Hepatocyte (in vitro differentiated cells): ENCODE measurements around the gene CA5B. TPM values are rescaled to one million over a fixed set of nuclear protein-coding genes. Genes with fewer than 3 reads are reported as not detected.

ENCODE experiments used
- DNase-seq: peaks from one replicate; pipeline ENCODE4 v3.0.0-alpha.2; 2016; ENCODE audit warnings: low spot score
- H2AFZ ChIP-seq: fragments of 200-600 bp; sonication (generic); 2 replicates; pipeline ENCODE4 v1.6.0; 2016; ENCODE audit warnings: antibody characterized with exemption, mild to moderate bottlenecking
- H3K27ac ChIP-seq: fragments of 200-600 bp; sonication (generic); 2 replicates; pipeline ENCODE4 v1.5.1; 2016; ENCODE audit warnings: mild to moderate bottlenecking
- H3K27me3 ChIP-seq: fragments of 200-600 bp; sonication (generic); 2 replicates; pipeline ENCODE4 v1.6.1; 2016
- H3K36me3 ChIP-seq: fragments of 200-600 bp; sonication (generic); replicated peaks from 2 replicates; pipeline ENCODE4 v1.5.1; 2016; ENCODE audit warnings: low read depth; ENCODE audit not compliant: insufficient read depth
- H3K4me1 ChIP-seq: fragments of 200-600 bp; sonication (generic); 2 replicates; pipeline ENCODE4 v1.5.1; 2016; ENCODE audit warnings: mild to moderate bottlenecking, moderate library complexity; ENCODE audit not compliant: insufficient read depth
- H3K4me2 ChIP-seq: fragments of 200-600 bp; sonication (generic); 2 replicates; pipeline ENCODE4 v1.6.0; 2016
- H3K4me3 ChIP-seq: fragments of 200-600 bp; sonication (generic); 2 replicates; pipeline ENCODE4 v1.5.1; 2016; ENCODE audit warnings: mild to moderate bottlenecking
- H3K79me2 ChIP-seq: fragments of 200-600 bp; sonication (generic); 2 replicates; pipeline ENCODE4 v1.6.0; 2017; ENCODE audit warnings: mild to moderate bottlenecking
- H3K9me2 ChIP-seq: fragments of 200-600 bp; sonication (generic); replicated peaks from 2 replicates; pipeline ENCODE4 v1.6.0; 2017; ENCODE audit warnings: mild to moderate bottlenecking; ENCODE audit not compliant: insufficient read depth
- H3K9me3 ChIP-seq: fragments of 200-600 bp; sonication (generic); 2 replicates; pipeline ENCODE4 v1.5.1; 2016; ENCODE audit warnings: low read depth, mild to moderate bottlenecking
- H4K20me1 ChIP-seq: fragments of 200-600 bp; sonication (generic); 2 replicates; pipeline ENCODE4 v1.6.0; 2016; ENCODE audit warnings: mild to moderate bottlenecking; ENCODE audit not compliant: insufficient read depth, poor library complexity, severe bottlenecking
- EZH2 ChIP-seq: fragments of 200-600 bp; sonication (generic); IDR thresholded peaks from 2 replicates; pipeline ENCODE4 v1.6.1; 2016; ENCODE audit warnings: antibody characterized with exemption, mild to moderate bottlenecking, borderline replicate concordance
- EZH2phosphoT487 ChIP-seq: fragments of 200-600 bp; sonication (generic); IDR thresholded peaks from one replicate; pipeline ENCODE4 v1.6.1; 2018; ENCODE audit warnings: antibody characterized with exemption, mild to moderate bottlenecking, low read depth, moderate library complexity; ENCODE audit not compliant: unreplicated experiment, severe bottlenecking
- WGBS: methylation state at CpG from one replicate; pipeline ENCODE4 v1.1.6; 2016; ENCODE audit warnings: low lambda C conversion rate; ENCODE audit errors: missing lambda C conversion rate; 5-methylcytosine and 5-hydroxymethylcytosine counted together
- polyA plus RNA-seq: library from polyadenylated mRNA; unstranded; fragments of >200 nt; fragmentation: Nextera tagmentation; extraction: Ambion mirVana; gene quantifications from 2 replicates; pipeline ENCODE4 v1.2.1, GENCODE V29; 2016
- total RNA-seq: library from RNA; depleted of rRNA; stranded (reverse); fragments of >200 nt; gene quantifications from 2 replicates; pipeline ENCODE4 v1.2.3, GENCODE V29; 2014
- TF ChIP-seq, protein P1 (sequence below): fragments of 200-600 bp; sonication (generic); IDR thresholded peaks from 2 replicates; pipeline ENCODE4 v1.5.1; 2016; ENCODE audit warnings: antibody characterized with exemption, mild to moderate bottlenecking; ENCODE audit not compliant: poor library complexity

Gene CA5B
- total and polyA plus RNA-seq, 2 experiments from 2014 or later, result 6.8 to 11.1 TPM

GRCh38 chrX:15808254-15808653 lies 70.2 kb downstream of the CA5B start:
- Histone ChIP-seq H3K27me3 (no peaks in the 10 kb centered on the region), H3K4me1 (no peaks in the 10 kb centered on the region), H3K9me2 (no peaks in the 10 kb centered on the region), H3K4me2 (no peak overlapping the region), H2AFZ (no peak overlapping the region), H3K79me2 (no peaks in the 10 kb centered on the region), H4K20me1 (no peaks in the 10 kb centered on the region), H3K36me3 (no peaks in the 10 kb centered on the region), H3K9me3 (no peaks in the 10 kb centered on the region), H3K27ac (no peak overlapping the region), H3K4me3 (no peak overlapping the region)
- 98% methylated on average over 3 of the region's 4 CpGs for WGBS
- TF ChIP-seq EZH2phosphoT487, result no peak
- TF ChIP-seq, protein P1, sequence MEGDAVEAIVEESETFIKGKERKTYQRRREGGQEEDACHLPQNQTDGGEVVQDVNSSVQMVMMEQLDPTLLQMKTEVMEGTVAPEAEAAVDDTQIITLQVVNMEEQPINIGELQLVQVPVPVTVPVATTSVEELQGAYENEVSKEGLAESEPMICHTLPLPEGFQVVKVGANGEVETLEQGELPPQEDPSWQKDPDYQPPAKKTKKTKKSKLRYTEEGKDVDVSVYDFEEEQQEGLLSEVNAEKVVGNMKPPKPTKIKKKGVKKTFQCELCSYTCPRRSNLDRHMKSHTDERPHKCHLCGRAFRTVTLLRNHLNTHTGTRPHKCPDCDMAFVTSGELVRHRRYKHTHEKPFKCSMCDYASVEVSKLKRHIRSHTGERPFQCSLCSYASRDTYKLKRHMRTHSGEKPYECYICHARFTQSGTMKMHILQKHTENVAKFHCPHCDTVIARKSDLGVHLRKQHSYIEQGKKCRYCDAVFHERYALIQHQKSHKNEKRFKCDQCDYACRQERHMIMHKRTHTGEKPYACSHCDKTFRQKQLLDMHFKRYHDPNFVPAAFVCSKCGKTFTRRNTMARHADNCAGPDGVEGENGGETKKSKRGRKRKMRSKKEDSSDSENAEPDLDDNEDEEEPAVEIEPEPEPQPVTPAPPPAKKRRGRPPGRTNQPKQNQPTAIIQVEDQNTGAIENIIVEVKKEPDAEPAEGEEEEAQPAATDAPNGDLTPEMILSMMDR, result no peak
- no peak for TF ChIP-seq EZH2
- no peak for DNase-seq

DNA sequence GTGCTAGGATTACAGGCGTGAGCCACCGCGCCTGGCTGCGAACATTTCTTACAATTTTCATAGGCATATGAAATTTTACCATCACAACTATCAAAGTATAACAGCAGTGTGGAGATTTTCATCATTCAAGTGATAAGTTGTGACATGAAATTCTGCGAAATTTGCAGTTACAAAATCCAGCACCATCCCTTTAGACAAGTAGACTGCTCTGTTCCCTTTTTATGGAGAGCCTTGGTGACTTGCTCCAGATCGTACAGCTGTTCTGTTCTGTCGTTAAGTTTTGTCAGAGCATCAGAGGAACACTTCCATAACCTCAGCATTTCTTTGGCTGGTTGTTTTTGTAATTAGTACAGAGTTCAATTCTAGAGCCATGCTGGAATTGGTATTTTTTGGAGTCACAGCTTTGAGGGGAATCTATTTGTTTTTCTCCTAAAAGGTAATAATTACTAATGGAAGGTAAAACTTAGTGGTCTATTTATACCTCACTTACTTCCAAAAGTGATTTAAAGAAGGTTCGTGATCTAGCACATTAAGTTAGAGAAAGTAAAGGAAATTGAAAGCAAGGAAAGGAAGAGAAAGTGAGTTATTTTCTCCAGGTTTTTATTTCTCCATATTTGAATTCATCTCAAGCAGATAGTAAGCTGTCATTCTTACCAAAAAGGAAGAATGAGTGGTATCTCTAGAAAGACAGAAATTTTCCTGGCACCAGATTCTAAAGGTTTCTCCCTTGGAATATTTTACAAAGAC lies 74.3 kb downstream of the CA5B start:
- no peaks in the 10 kb centered on the region for H4K20me1 ChIP-seq
- no peaks in the 10 kb centered on the region for H3K9me2 ChIP-seq
- TF ChIP-seq EZH2phosphoT487 (no peak), EZH2 (no peak)
- TF ChIP-seq, protein P1, result no peak
- H3K79me2 ChIP-seq, result peaks cover 2% of the 10 kb centered on the region
- H3K27ac ChIP-seq, result no peak overlapping the region
- no peaks in the 10 kb centered on the region for H3K4me1 ChIP-seq
- no peak overlapping the region for H3K4me2 ChIP-seq
- H3K4me3 ChIP-seq, result no peak overlapping the region
- no peaks in the 10 kb centered on the region for H3K27me3 ChIP-seq
- WGBS, result 90% methylated on average over 8 of the region's 8 CpGs
- no peaks in the 10 kb centered on the region for H3K36me3 ChIP-seq
- H2AFZ ChIP-seq, result no peak overlapping the region
- DNase-seq, result no peak
- no peaks in the 10 kb centered on the region for H3K9me3 ChIP-seq

GRCh38 chrX:15813416-15813815 lies 75.3 kb downstream of the CA5B start:
- H3K79me2 ChIP-seq, result peaks cover 2% of the 10 kb centered on the region
- H3K4me1 ChIP-seq, result no peaks in the 10 kb centered on the region
- H3K9me2 ChIP-seq, result no peaks in the 10 kb centered on the region
- DNase-seq, result no peak
- H3K9me3 ChIP-seq, result no peaks in the 10 kb centered on the region
- no peak overlapping the region for H3K4me2 ChIP-seq
- H3K36me3 ChIP-seq, result no peaks in the 10 kb centered on the region
- H3K27me3 ChIP-seq, result no peaks in the 10 kb centered on the region
- WGBS, result 85% methylated on average over 1 of the region's 1 CpG
- H3K4me3 ChIP-seq, result no peak overlapping the region
- H3K27ac ChIP-seq, result no peak overlapping the region
- TF ChIP-seq EZH2 (no peak), EZH2phosphoT487 (no peak)
- TF ChIP-seq, protein P1, result no peak
- no peak overlapping the region for H2AFZ ChIP-seq
- no peaks in the 10 kb centered on the region for H4K20me1 ChIP-seq
